ENCODE data around the gene VGLL1. TPM values are rescaled to one million over a fixed set of nuclear protein-coding genes. Genes with fewer than 3 reads are reported as not detected.

Gene VGLL1
- total and polyA plus RNA-seq, 10 of the 15 experiments (the other 5 are each of a cell fraction or from before 2014, with no cell fraction given), result not detected

GRCh38 chrX:136598631-136599030, 66.6 kb downstream of the VGLL1 start (continued):
- TF ChIP-seq EGR1 (IDR thresholded peaks at IDR 0.05; ENCODE audit: borderline replicate concordance in 1 of 2, low read depth in 2 of 2, low read length in 2 of 2), result no peak
- TF ChIP-seq, protein P1, sequence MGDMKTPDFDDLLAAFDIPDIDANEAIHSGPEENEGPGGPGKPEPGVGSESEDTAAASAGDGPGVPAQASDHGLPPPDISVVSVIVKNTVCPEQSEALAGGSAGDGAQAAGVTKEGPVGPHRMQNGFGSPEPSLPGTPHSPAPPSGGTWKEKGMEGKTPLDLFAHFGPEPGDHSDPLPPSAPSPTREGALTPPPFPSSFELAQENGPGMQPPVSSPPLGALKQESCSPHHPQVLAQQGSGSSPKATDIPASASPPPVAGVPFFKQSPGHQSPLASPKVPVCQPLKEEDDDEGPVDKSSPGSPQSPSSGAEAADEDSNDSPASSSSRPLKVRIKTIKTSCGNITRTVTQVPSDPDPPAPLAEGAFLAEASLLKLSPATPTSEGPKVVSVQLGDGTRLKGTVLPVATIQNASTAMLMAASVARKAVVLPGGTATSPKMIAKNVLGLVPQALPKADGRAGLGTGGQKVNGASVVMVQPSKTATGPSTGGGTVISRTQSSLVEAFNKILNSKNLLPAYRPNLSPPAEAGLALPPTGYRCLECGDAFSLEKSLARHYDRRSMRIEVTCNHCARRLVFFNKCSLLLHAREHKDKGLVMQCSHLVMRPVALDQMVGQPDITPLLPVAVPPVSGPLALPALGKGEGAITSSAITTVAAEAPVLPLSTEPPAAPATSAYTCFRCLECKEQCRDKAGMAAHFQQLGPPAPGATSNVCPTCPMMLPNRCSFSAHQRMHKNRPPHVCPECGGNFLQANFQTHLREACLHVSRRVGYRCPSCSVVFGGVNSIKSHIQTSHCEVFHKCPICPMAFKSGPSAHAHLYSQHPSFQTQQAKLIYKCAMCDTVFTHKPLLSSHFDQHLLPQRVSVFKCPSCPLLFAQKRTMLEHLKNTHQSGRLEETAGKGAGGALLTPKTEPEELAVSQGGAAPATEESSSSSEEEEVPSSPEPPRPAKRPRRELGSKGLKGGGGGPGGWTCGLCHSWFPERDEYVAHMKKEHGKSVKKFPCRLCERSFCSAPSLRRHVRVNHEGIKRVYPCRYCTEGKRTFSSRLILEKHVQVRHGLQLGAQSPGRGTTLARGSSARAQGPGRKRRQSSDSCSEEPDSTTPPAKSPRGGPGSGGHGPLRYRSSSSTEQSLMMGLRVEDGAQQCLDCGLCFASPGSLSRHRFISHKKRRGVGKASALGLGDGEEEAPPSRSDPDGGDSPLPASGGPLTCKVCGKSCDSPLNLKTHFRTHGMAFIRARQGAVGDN (IDR thresholded peaks at IDR 0.05), result no peak
- TF ChIP-seq STAT3 (IDR thresholded peaks at IDR 0.05; ENCODE audit: low read depth, low read length), result no peak
- TF ChIP-seq ZNF24 (IDR thresholded peaks at IDR 0.05), result no peak
- no peak for TF ChIP-seq SP1 (IDR thresholded peaks at IDR 0.05; ENCODE audit: low read depth, low read length)

- no peaks in the 10 kb centered on the region for H3K9me3 ChIP-seq (replicated peaks; ENCODE audit: control insufficient read depth, insufficient read depth, low read length)
- no peaks in the 10 kb centered on the region for H3K36me3 ChIP-seq (ENCODE audit: control insufficient read depth in 2 of 2, insufficient read depth in 2 of 2, low read length in 1 of 2)
- H3K4me1 ChIP-seq (ENCODE audit: control insufficient read depth, insufficient read depth, low read length), result no peaks in the 10 kb centered on the region
- ChIA-PET CTCF (no interaction called here), SMC1A (ENCODE audit: uncharacterized antibody, unreplicated experiment) (interaction anchor here (1.2 to 4.8 kb wide), 2 partner anchors 17 to 23 kb away, joined by 3 to 17 read pairs; no protein-coding TSS in a partner anchor), POLR2A (no interaction called here), RAD21 (ENCODE audit: unreplicated experiment) (no interaction called here)
- TF ChIP-seq BACH1 (IDR thresholded peaks at IDR 0.05; ENCODE audit: borderline replicate concordance) (no peak), RCOR1 (conservative IDR thresholded peaks at IDR 0.05; ENCODE audit: low read depth, low read length) (no peak), IRF4 (IDR thresholded peaks at IDR 0.05; ENCODE audit: low read depth, low read length) (no peak), MYC (IDR thresholded peaks at IDR 0.05; ENCODE audit: insufficient read depth, insufficient read length, insufficient replicate concordance, low read length, severe bottlenecking) (no peak), WRNIP1 (IDR thresholded peaks at IDR 0.05; ENCODE audit: borderline replicate concordance, low read depth, low read length) (no peak), BCL3 (IDR thresholded peaks at IDR 0.05; ENCODE audit: borderline replicate concordance, insufficient read depth, low read depth, low read length, poor library complexity, severe bottlenecking) (peak; percentile 37), POLR2AphosphoS5 (IDR thresholded peaks at IDR 0.05; ENCODE audit: low read length) (no peak)
- no peaks in the 10 kb centered on the region for H3K27me3 ChIP-seq (replicated peaks in 1 of 2; ENCODE audit: control insufficient read depth in 2 of 2, insufficient read depth in 2 of 2, low read length in 1 of 2)
- H3K9ac ChIP-seq (ENCODE audit: control insufficient read depth, insufficient read depth, low read length), result no peak overlapping the region
- ATAC-seq, result no peak
- H3K4me3 ChIP-seq, result no peak overlapping the region
- no peaks in the 10 kb centered on the region for H3K79me2 ChIP-seq (ENCODE audit: control insufficient read depth, insufficient read depth, low read length)
- FAIRE-seq, result no peak
- H2AFZ ChIP-seq (ENCODE audit: control insufficient read depth, low read depth, low read length), result no peak overlapping the region
- 63% methylated on average over 1 of the region's 1 CpG for WGBS (ENCODE audit: insufficient coverage, insufficient replicate concordance, low lambda C conversion rate, missing lambda C conversion rate)
- no peak overlapping the region for H3K27ac ChIP-seq (ENCODE audit: control insufficient read depth, insufficient read depth)
- no peaks in the 10 kb centered on the region for H4K20me1 ChIP-seq (ENCODE audit: control insufficient read depth, insufficient read depth)
- no peak for DNase-seq (ENCODE audit: low read depth, low spot score)
- intact Hi-C loops (cut with micrococcal nuclease; ENCODE audit: unreplicated experiment), result no loop called here
- H3K4me2 ChIP-seq (ENCODE audit: control insufficient read depth, insufficient read depth), result no peak overlapping the region
- in situ Hi-C loops (cut with MboI), result no loop called here
- no TSS peak for BruUV-seq (replicated peaks)
These were observed 68.0 kb downstream of the VGLL1 start for GRCh38 chrX:136600059-136600458.

All from GM12878 (cell line).